GM18517 (cell line): ENCODE measurements around the gene HSD17B11.
"Not testable (repeated sequence)": the region's sequence is repeated elsewhere in the genome, so short reads cannot be mapped to it uniquely, and the experiment has no call there.

Experiments used
- ATAC-seq: cut with Tn5 transposase; IDR thresholded peaks from one replicate; pipeline ENCODE4 v1.9.1; 2021; ENCODE audit warnings: mild to moderate bottlenecking, moderate library complexity; ENCODE audit not compliant: unreplicated experiment

Gene HSD17B11

GRCh38 chr4:87310691-87311335 lies 80.2 kb downstream of the HSD17B11 start:
- ATAC-seq: no peak

GRCh38 chr4:87309625-87310024 lies 81.4 kb downstream of the HSD17B11 start:
- no peak for ATAC-seq

- ATAC-seq: no peak
Measured at GRCh38 chr4:87306056-87306455, 84.9 kb downstream of the HSD17B11 start.

- ATAC-seq: no peak
Measured at GRCh38 chr4:87305562-87305961, 85.4 kb downstream of the HSD17B11 start.

GRCh38 chr4:87304745-87305432 lies 86.1 kb downstream of the HSD17B11 start:
- ATAC-seq: no peak

- ATAC-seq: no peak
Measured at GRCh38 chr4:87299898-87300297, 91.1 kb downstream of the HSD17B11 start.

- no peak for ATAC-seq
Measured at GRCh38 chr4:87298362-87298761, 92.6 kb downstream of the HSD17B11 start.

- ATAC-seq: not testable (repeated sequence)
Measured at GRCh38 chr4:87294911-87295310, 96.1 kb downstream of the HSD17B11 start.

- ATAC-seq: not testable (repeated sequence)
Measured at GRCh38 chr4:87293889-87294288, 97.1 kb downstream of the HSD17B11 start.

GRCh38 chr4:87286970-87287369 lies 104.0 kb downstream of the HSD17B11 start:
- ATAC-seq: no peak
